Parathyroid adenoma (tissue), 2 donors: ENCODE data around the gene ARMC12.
A peak's percentile ranks its signal among the peaks of the same experiment; 100 is the strongest.

Experiments
- H2AFZ ChIP-seq: fragments of 300-600 bp; sonication (generic); one replicate; pipeline ENCODE4 v1.7.0; 2017; ENCODE audit warnings: antibody characterized with exemption, mild to moderate bottlenecking
- H3K27ac ChIP-seq: fragments of 300-600 bp; sonication (generic); one replicate; pipeline ENCODE4 v1.7.0; 2017
- H3K27me3 ChIP-seq: fragments of 300-600 bp; sonication (generic); one replicate; pipeline ENCODE4 v1.7.0; 2017; ENCODE audit warnings: low read length; ENCODE audit not compliant: control insufficient read depth, insufficient read depth
- H3K36me3 ChIP-seq: fragments of 300-600 bp; sonication (generic); one replicate; pipeline ENCODE4 v1.7.0; 2017; ENCODE audit warnings: low read length; ENCODE audit not compliant: control insufficient read depth, insufficient read depth
- H3K4me1 ChIP-seq: fragments of 300-600 bp; sonication (generic); one replicate; pipeline ENCODE4 v1.7.0; 2017; ENCODE audit warnings: control low read depth
- H3K4me2 ChIP-seq: fragments of 300-600 bp; sonication (generic); one replicate; pipeline ENCODE4 v1.7.0; 2017; ENCODE audit warnings: low read length
- H3K4me3 ChIP-seq: fragments of 300-600 bp; sonication (generic); one replicate; pipeline ENCODE4 v1.7.0; 2017; ENCODE audit warnings: low read depth, low read length
- H3K79me2 ChIP-seq: fragments of 300-600 bp; sonication (generic); one replicate; pipeline ENCODE4 v1.7.0; 2017; ENCODE audit warnings: control low read depth
- H3K9ac ChIP-seq: fragments of 300-600 bp; sonication (generic); one replicate; pipeline ENCODE4 v1.7.0; 2017; ENCODE audit warnings: mild to moderate bottlenecking
- H3K9me3 ChIP-seq: fragments of 300-600 bp; sonication (generic); one replicate; pipeline ENCODE4 v1.7.0; 2017; ENCODE audit warnings: low read length; ENCODE audit not compliant: control insufficient read depth
- TF ChIP-seq, protein P1 (sequence below): fragments of 300-600 bp; sonication (generic); IDR thresholded peaks from one replicate; pipeline ENCODE4 v1.7.0; 2017; ENCODE audit warnings: antibody characterized with exemption, mild to moderate bottlenecking
- donor health status: primary hyperparathyroidism.

Gene ARMC12

DNA sequence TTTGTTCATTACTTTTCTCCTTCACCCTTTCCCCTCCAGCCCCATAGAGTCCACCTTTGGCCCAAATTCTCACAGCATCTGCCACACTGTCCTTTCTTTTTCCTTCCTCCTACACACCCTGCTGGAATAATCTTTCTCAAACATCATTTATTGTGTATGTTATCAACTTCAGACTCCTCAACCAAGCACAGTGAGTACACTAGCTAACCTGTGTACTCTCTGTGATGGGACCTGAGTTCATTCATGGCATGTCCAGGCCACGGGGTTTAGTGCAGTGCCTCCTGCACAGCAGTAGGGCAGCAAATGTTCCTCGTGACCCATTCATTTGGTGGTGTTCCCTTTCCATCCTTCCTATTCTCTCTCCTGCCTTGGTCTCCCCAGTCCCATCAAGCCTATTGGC lies 7.1 kb upstream of the ARMC12 start:
- Histone ChIP-seq H3K9me3 (no peaks in the 10 kb centered on the region), H3K4me3 (no peak overlapping the region), H3K4me1 (peaks cover 74% of the 10 kb centered on the region), H2AFZ (peak overlapping the region; percentile 82), H3K27ac (peak overlapping the region; percentile 100), H3K9ac (no peak overlapping the region), H3K79me2 (no peaks in the 10 kb centered on the region), H3K36me3 (no peaks in the 10 kb centered on the region), H3K4me2 (no peak overlapping the region), H3K27me3 (no peaks in the 10 kb centered on the region)
- TF ChIP-seq, protein P1, sequence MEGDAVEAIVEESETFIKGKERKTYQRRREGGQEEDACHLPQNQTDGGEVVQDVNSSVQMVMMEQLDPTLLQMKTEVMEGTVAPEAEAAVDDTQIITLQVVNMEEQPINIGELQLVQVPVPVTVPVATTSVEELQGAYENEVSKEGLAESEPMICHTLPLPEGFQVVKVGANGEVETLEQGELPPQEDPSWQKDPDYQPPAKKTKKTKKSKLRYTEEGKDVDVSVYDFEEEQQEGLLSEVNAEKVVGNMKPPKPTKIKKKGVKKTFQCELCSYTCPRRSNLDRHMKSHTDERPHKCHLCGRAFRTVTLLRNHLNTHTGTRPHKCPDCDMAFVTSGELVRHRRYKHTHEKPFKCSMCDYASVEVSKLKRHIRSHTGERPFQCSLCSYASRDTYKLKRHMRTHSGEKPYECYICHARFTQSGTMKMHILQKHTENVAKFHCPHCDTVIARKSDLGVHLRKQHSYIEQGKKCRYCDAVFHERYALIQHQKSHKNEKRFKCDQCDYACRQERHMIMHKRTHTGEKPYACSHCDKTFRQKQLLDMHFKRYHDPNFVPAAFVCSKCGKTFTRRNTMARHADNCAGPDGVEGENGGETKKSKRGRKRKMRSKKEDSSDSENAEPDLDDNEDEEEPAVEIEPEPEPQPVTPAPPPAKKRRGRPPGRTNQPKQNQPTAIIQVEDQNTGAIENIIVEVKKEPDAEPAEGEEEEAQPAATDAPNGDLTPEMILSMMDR = no peak

DNA sequence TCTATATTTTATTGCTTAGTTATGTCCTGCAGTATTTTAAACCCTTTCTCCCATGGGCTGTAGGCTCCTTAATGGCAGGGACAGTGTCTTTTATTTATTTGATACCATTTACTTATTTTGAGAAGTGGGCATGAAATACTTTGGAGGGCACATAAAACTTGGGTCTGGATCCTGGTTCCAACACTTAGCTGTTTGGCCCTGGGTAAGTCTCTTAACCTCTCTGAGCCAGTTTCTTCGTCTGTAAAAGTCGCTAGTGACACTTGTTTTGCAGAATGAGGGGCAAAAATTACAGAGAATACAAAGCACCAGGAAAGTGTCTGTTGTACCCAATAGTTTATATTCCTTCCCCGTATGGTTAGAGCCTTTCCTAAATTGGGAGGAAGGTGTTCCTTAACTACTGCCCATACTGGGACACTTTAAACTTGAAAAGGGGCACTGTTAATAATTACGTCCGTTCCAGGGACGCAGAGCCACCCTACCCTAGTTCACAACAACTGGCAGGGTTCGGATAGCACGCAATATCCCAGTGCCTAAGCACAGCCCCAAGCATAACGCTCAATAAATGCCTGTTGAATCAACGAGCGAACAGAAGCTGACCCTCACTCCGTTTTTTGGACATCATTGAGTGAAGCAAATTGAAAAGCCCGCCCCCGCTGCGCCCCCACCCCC lies 6.0 kb upstream of the ARMC12 start:
- H3K27me3 ChIP-seq = no peaks in the 10 kb centered on the region
- no peak overlapping the region for H3K9ac ChIP-seq
- H3K4me3 ChIP-seq = peak overlapping the region; percentile 35
- TF ChIP-seq, protein P1 = no peak
- no peaks in the 10 kb centered on the region for H3K79me2 ChIP-seq
- peak overlapping the region; percentile 59 for H3K4me2 ChIP-seq
- peak overlapping the region; percentile 100 for H3K27ac ChIP-seq
- H3K36me3 ChIP-seq = no peaks in the 10 kb centered on the region
- peak overlapping the region; percentile 73 for H2AFZ ChIP-seq
- H3K9me3 ChIP-seq = no peaks in the 10 kb centered on the region
- H3K4me1 ChIP-seq = peaks cover 63% of the 10 kb centered on the region

DNA sequence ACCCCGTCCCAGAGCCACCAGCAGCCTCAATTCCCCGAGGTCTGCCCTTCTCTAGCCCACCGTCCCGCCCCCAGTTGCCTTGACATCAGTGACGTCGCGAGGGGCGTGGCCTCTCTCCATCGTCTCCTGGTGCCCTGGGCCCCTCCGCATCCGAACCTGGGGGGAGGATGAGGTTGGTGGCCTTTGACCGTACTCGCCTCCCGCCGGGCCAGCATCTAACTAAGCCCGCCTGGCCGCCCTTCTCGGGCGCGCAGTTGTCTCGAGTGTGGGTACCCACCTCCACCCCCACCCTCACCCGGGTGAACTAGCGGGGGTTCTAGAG lies 5.5 kb upstream of the ARMC12 start:
- H3K27ac ChIP-seq = peak overlapping the region; percentile 100
- no peaks in the 10 kb centered on the region for H3K79me2 ChIP-seq
- H3K4me2 ChIP-seq = peak overlapping the region; percentile 98
- peak overlapping the region; percentile 99 for H3K9ac ChIP-seq
- peaks cover 58% of the 10 kb centered on the region for H3K4me1 ChIP-seq
- no peaks in the 10 kb centered on the region for H3K36me3 ChIP-seq
- H3K27me3 ChIP-seq = no peaks in the 10 kb centered on the region
- H2AFZ ChIP-seq = peak overlapping the region; percentile 89
- TF ChIP-seq, protein P1 = no peak
- no peaks in the 10 kb centered on the region for H3K9me3 ChIP-seq
- H3K4me3 ChIP-seq = peak overlapping the region; percentile 81

DNA sequence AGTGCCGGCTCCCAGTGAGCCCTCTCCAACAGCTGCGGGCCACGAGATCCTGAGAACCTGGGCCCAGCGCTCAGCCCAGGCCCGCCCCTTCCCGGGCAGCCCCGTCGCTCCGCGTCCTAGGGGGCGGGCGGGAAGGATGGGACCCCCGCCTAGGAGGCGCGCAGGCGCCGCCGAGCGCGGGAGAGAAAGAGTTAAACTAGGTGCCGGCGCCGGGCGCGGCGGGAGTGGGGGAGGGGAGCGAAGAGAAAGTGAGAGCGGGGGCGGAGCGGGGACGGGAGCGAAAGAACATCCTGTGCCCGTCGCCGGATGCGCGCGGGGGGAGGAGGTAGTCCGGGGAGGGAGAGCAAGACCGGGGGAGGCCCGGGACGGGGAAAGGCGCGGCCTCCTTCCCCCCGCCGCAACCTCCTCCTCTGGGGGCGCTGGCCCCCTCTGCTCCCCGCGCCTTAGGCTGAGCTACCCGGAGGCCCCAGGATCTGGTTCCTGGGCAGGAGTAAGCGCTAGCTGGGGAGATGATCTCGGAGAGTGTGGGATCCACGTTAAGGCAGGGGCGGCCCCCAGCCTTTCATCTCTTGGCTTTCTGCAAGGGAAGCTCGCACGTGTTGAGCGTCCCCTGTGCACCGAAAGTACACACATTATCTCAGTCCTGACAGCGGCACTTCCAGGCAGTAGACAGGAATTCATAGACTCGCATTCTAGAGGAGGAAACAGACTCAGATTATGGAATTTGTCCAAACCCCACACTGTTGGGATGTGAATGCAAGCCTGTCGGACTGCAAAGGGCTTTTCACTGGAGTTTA lies 4.9 kb upstream of the ARMC12 start:
- Histone ChIP-seq H3K79me2 (no peaks in the 10 kb centered on the region), H3K4me3 (peak overlapping the region; percentile 81), H3K9me3 (no peaks in the 10 kb centered on the region), H3K36me3 (no peaks in the 10 kb centered on the region), H3K27ac (peak overlapping the region; percentile 100), H3K9ac (peak overlapping the region; percentile 99), H3K27me3 (no peaks in the 10 kb centered on the region), H3K4me2 (peak overlapping the region; percentile 98), H2AFZ (peak overlapping the region; percentile 89), H3K4me1 (peaks cover 53% of the 10 kb centered on the region)
- TF ChIP-seq, protein P1 = peak; percentile 34
